ENCODE measurements around the gene ALG14. TPM values are rescaled to one million over a fixed set of nuclear protein-coding genes. Genes with fewer than 3 reads are reported as not detected.

Gene ALG14
- total and polyA plus RNA-seq, 2 donors (not counting 1 experiment from before 2014, with no cell fraction given), result 0.92 to 2.6 TPM

- Histone ChIP-seq H3K9ac (ENCODE audit: low read length) (no peak overlapping the region), H3K36me3 (replicated peaks in 1 of 2; ENCODE audit: control extremely low read depth in 1 of 2, control insufficient read depth in 1 of 2, extremely low read depth in 1 of 2, insufficient read depth in 2 of 2, low read length in 1 of 2) (no peaks in the 10 kb centered on the region), H3K4me3 (ENCODE audit: control extremely low read depth in 1 of 5, extremely low read depth in 1 of 5, insufficient read depth in 1 of 5, low read depth in 2 of 5, low read length in 4 of 5) (no peak overlapping the region), H3K27me3 (replicated peaks in 1 of 4; ENCODE audit: control extremely low read depth in 1 of 4, control insufficient read depth in 3 of 4, insufficient read depth in 4 of 4, low read length in 3 of 4) (no peaks in the 10 kb centered on the region), H3K9me3 (ENCODE audit: control extremely low read depth in 1 of 3, control insufficient read depth in 2 of 3, insufficient read depth in 1 of 3, low read length in 2 of 3) (no peaks in the 10 kb centered on the region), H3K27ac (ENCODE audit: low read length in 2 of 2) (no peak overlapping the region), H3K79me2 (ENCODE audit: control insufficient read depth, insufficient read depth, low read length) (no peaks in the 10 kb centered on the region), H2AFZ (ENCODE audit: insufficient read depth, low read depth, low read length, poor library complexity, severe bottlenecking) (no peak overlapping the region), H3K4me2 (replicated peaks; ENCODE audit: low read depth, low read length, poor library complexity, severe bottlenecking) (no peak overlapping the region), H4K20me1 (ENCODE audit: control insufficient read depth, insufficient read depth, low read length, poor library complexity, severe bottlenecking) (no peaks in the 10 kb centered on the region), H3K4me1 (ENCODE audit: control insufficient read depth in 2 of 2, insufficient read depth in 2 of 2, low read length in 2 of 2) (no peaks in the 10 kb centered on the region)
- 100% methylated on average over 1 of the region's 2 CpGs for WGBS (ENCODE audit: insufficient coverage)
- Mint-ChIP-seq H3K9me3 (ENCODE audit: insufficient read depth) (no peaks in the 10 kb centered on the region), H3K27me3 (no peaks in the 10 kb centered on the region), H3K4me1 (peaks cover 4% of the 10 kb centered on the region), H3K27ac (no peak overlapping the region), H3K4me3 (no peak overlapping the region)
- TF ChIP-seq CTCF (IDR thresholded peaks at IDR 0.05), result no peak
- TF ChIP-seq EZH2 (IDR thresholded peaks at IDR 0.05; ENCODE audit: borderline replicate concordance, insufficient read depth, low read depth, low read length, poor library complexity, severe bottlenecking), result no peak
- POLR2A ChIA-PET, result no interaction called here
- CTCF ChIA-PET, result no interaction called here
- intact Hi-C loops (cut with micrococcal nuclease), result no loop called here
- ATAC-seq (ENCODE audit: low read depth) (no peak), DNase-seq (no peak)
These were observed 67.2 kb downstream of the ALG14 start for GRCh38 chr1:95005584-95005983.

GRCh38 chr1:95004013-95004412, 68.7 kb downstream of the ALG14 start:
- H3K4me1 Mint-ChIP-seq, result peaks cover 4% of the 10 kb centered on the region
- ChIA-PET CTCF (interaction anchor here (0.6 kb wide), 1 partner anchor 150 kb away, joined by 3 read pairs; no protein-coding TSS in a partner anchor), POLR2A (no interaction called here)
- H3K27me3 Mint-ChIP-seq, result no peaks in the 10 kb centered on the region
- Histone ChIP-seq H3K9me3 (ENCODE audit: control extremely low read depth in 1 of 3, control insufficient read depth in 2 of 3, insufficient read depth in 1 of 3, low read length in 2 of 3) (no peaks in the 10 kb centered on the region), H3K27me3 (replicated peaks in 1 of 4; ENCODE audit: control extremely low read depth in 1 of 4, control insufficient read depth in 3 of 4, insufficient read depth in 4 of 4, low read length in 3 of 4) (no peaks in the 10 kb centered on the region), H2AFZ (ENCODE audit: insufficient read depth, low read depth, low read length, poor library complexity, severe bottlenecking) (no peak overlapping the region), H4K20me1 (ENCODE audit: control insufficient read depth, insufficient read depth, low read length, poor library complexity, severe bottlenecking) (no peaks in the 10 kb centered on the region), H3K79me2 (ENCODE audit: control insufficient read depth, insufficient read depth, low read length) (no peaks in the 10 kb centered on the region), H3K4me3 (ENCODE audit: control extremely low read depth in 1 of 5, extremely low read depth in 1 of 5, insufficient read depth in 1 of 5, low read depth in 2 of 5, low read length in 4 of 5) (no peak overlapping the region), H3K4me1 (ENCODE audit: control insufficient read depth in 2 of 2, insufficient read depth in 2 of 2, low read length in 2 of 2) (no peaks in the 10 kb centered on the region), H3K9ac (ENCODE audit: low read length) (no peak overlapping the region), H3K36me3 (replicated peaks in 1 of 2; ENCODE audit: control extremely low read depth in 1 of 2, control insufficient read depth in 1 of 2, extremely low read depth in 1 of 2, insufficient read depth in 2 of 2, low read length in 1 of 2) (no peaks in the 10 kb centered on the region), H3K4me2 (replicated peaks; ENCODE audit: low read depth, low read length, poor library complexity, severe bottlenecking) (no peak overlapping the region), H3K27ac (ENCODE audit: low read length in 2 of 2) (no peak overlapping the region)
- TF ChIP-seq EZH2 (IDR thresholded peaks at IDR 0.05; ENCODE audit: borderline replicate concordance, insufficient read depth, low read depth, low read length, poor library complexity, severe bottlenecking) (no peak), CTCF (IDR thresholded peaks at IDR 0.05) (no peak)
- intact Hi-C loops (cut with micrococcal nuclease), result no loop called here
- ATAC-seq (ENCODE audit: low read depth) (no peak), DNase-seq (no peak)
- WGBS (ENCODE audit: insufficient coverage), result 61% methylated on average over 4 of the region's 7 CpGs
- H3K27ac Mint-ChIP-seq, result no peak overlapping the region
- no peak overlapping the region for H3K4me3 Mint-ChIP-seq
- H3K9me3 Mint-ChIP-seq (ENCODE audit: insufficient read depth), result no peaks in the 10 kb centered on the region
